ENCODE measurements around the gene HDDC2. TPM values are rescaled to one million over a fixed set of nuclear protein-coding genes. Genes with fewer than 3 reads are reported as not detected.

Gene HDDC2
- total RNA-seq, 2 experiments from 2014 or later = 117 to 127 TPM

Other genes starting within 250 kb of the HDDC2 start
- gene TPD52L1, start 148.2 kb downstream of the HDDC2 start, total RNA-seq = 1 to 10 TPM; 5.6 to 5.7 TPM